Tibial artery (tissue), 4 donors: Measurements from ENCODE around the gene ECE2.

Experiments
- DNase-seq, 2 donors: peaks; one replicate each; pipeline ENCODE4 v3.0.0-alpha.2; 2019
- H3K27ac ChIP-seq, 2 donors: fragments of 200-600 bp; sonication (generic) in 1 of 2; 1 replicate in 1 of 2; 2 replicates in 1 of 2; pipeline ENCODE4 v1.5.1; 2018 to 2019; ENCODE audit warnings: mild to moderate bottlenecking in 1 of 2
- H3K27me3 ChIP-seq, 2 donors: fragments of 200-600 bp; sonication (generic) in 1 of 2; one replicate each; pipeline versions ENCODE4 v1.5.1 to v1.6.0; 2016 to 2019
- H3K36me3 ChIP-seq, 3 donors: fragments of 200-600 bp; sonication (generic) in 2 of 3; one replicate each; pipeline ENCODE4 v1.5.1; 2016 to 2019; ENCODE audit warnings: mild to moderate bottlenecking in 2 of 3
- H3K4me1 ChIP-seq, 4 donors: fragments of 200-600 bp; sonication (generic) in 2 of 4; 1 replicate in 3 of 4; 2 replicates in 1 of 4; pipeline ENCODE4 v1.5.1; 2016 to 2019
- H3K4me3 ChIP-seq, 2 donors: fragments of 200-600 bp; sonication (generic) in 1 of 2; 1 replicate in 1 of 2; 2 replicates in 1 of 2; pipeline ENCODE4 v1.5.1; 2018 to 2019; ENCODE audit warnings: mild to moderate bottlenecking in 2 of 2
- H3K9me3 ChIP-seq, 3 donors: fragments of 200-600 bp; sonication (generic) in 1 of 3; one replicate each; pipeline ENCODE4 v1.5.1; 2016 to 2019
- CTCF ChIP-seq, 2 experiments: fragments of 200-600 bp in 1 of 2; fragments of 450-650 bp in 1 of 2; IDR thresholded peaks; one replicate each; pipeline ENCODE4 v1.5.1; 2017 to 2019; ENCODE audit warnings: antibody characterized with exemption in 2 of 2, mild to moderate bottlenecking in 1 of 2, moderate library complexity in 1 of 2
- intact Hi-C: fragments of 100-400 bp; cut with DNase I; formaldehyde crosslinking; loops from one replicate; pipeline ENCODE4 v1.15.0; 2023; ENCODE audit warnings: low total_unique reads

The ECE2 gene

GRCh38 chr3:184235381-184236032 is 40.3 kb upstream of the ECE2 start:
- no peak for DNase-seq
- Histone ChIP-seq H3K9me3 (no peaks in the 10 kb centered on the region), H3K4me1 (peaks cover 0 to 6% (median 5%) of the 10 kb centered on the region in 4 donors), H3K4me3 (no peak overlapping the region), H3K27me3 (peaks cover 0 to 55% of the 10 kb centered on the region in 2 donors), H3K36me3 (no peaks in the 10 kb centered on the region), H3K27ac (no peak overlapping the region)
- TF ChIP-seq CTCF (IDR thresholded peaks at IDR 0.05), result no peak
- intact Hi-C loops, result no loop called here

DNA sequence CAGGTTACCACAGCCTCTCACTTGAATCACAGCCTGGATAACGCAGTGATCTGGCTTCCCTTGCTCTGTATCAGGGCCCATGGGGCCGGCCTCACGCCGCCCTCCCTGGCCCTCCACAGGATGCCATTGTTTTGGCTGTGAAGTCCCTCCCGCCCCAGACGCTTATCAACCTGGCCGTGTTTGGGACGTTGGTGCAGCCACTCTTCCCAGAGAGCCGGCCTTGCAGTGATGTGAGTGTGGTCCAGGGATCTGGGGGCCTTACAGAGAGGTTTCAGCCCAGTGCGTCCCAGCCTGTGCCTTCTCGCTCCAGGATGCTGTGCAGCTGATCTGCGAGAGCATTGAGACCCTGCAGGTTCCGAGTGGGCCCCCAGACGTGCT is 39.8 kb upstream of the ECE2 start:
- H3K27ac ChIP-seq, result no peak overlapping the region
- intact Hi-C loops, result no loop called here
- DNase-seq, result no peak
- no peaks in the 10 kb centered on the region for H3K9me3 ChIP-seq
- peaks cover 0 to 1% (median 0%) of the 10 kb centered on the region in 4 donors for H3K4me1 ChIP-seq
- peaks cover 0 to 51% of the 10 kb centered on the region in 2 donors for H3K27me3 ChIP-seq
- H3K36me3 ChIP-seq, result no peaks in the 10 kb centered on the region
- H3K4me3 ChIP-seq, result no peak overlapping the region
- no peak for TF ChIP-seq CTCF (IDR thresholded peaks at IDR 0.05)

DNA sequence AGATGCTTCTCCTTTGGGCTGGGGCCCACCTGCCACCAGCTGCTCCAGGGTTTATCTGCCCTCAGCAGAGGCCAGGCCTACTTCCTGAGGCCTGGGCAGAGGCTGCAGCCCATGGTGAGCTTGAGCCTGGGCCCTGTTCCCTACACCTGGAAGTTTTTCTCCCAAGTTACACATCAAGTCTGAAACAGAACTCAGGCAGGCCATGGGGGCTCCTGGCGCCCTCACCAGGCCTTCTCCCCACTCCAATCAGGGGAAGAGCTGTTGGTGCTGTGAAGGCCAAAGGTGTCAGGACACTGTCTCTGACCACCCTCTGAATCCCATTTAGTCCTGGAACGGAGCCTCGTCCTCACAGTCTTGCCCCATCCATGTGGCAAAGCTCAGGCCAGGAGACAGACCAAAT is 39.2 kb upstream of the ECE2 start:
- H3K4me3 ChIP-seq, result no peak overlapping the region
- peaks cover 0 to 6% (median 3%) of the 10 kb centered on the region in 4 donors for H3K4me1 ChIP-seq
- intact Hi-C loops, result no loop called here
- peaks cover 0 to 50% of the 10 kb centered on the region in 2 donors for H3K27me3 ChIP-seq
- no peak for TF ChIP-seq CTCF (IDR thresholded peaks at IDR 0.05)
- H3K9me3 ChIP-seq, result no peaks in the 10 kb centered on the region
- peaks cover 0 to 3% (median 0%) of the 10 kb centered on the region in 3 donors for H3K36me3 ChIP-seq
- DNase-seq, result no peak
- H3K27ac ChIP-seq, result no peak overlapping the region

GRCh38 chr3:184237211-184237610 is 38.6 kb upstream of the ECE2 start:
- peaks cover 0 to 48% of the 10 kb centered on the region in 2 donors for H3K27me3 ChIP-seq
- peaks cover 0 to 9% (median 2%) of the 10 kb centered on the region in 3 donors for H3K36me3 ChIP-seq
- peaks cover 0 to 8% (median 4%) of the 10 kb centered on the region in 4 donors for H3K4me1 ChIP-seq
- no peaks in the 10 kb centered on the region for H3K9me3 ChIP-seq
- H3K4me3 ChIP-seq, result no peak overlapping the region
- no peak for TF ChIP-seq CTCF (IDR thresholded peaks at IDR 0.05)
- intact Hi-C loops, result no loop called here
- H3K27ac ChIP-seq, result no peak overlapping the region
- no peak for DNase-seq

DNA sequence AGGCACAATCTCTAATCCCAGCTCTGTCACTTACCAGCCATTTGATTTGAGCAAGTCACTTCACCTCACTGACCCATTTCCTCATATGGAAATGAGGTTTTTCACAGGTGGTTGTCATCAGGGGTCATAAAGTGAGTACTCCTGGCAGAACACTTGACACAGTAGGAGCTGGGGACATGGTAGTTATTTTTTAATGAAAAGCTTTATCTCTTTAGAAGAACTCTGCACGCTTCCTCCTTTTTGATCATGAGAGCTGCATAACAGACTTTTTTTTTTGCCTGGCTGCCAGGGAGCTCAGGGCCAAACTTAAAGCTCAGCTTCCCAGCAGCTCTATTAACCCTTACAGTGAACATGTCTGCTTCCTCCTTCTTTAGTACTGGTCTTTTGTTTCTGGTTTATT is 38.0 kb upstream of the ECE2 start:
- Histone ChIP-seq H3K4me1 (peaks cover 0 to 8% (median 4%) of the 10 kb centered on the region in 4 donors), H3K36me3 (peaks cover 4 to 15% (median 7%) of the 10 kb centered on the region in 3 donors), H3K27me3 (peaks cover 0 to 45% of the 10 kb centered on the region in 2 donors), H3K27ac (no peak overlapping the region), H3K9me3 (no peaks in the 10 kb centered on the region), H3K4me3 (no peak overlapping the region)
- intact Hi-C loops, result no loop called here
- DNase-seq, result no peak
- no peak for TF ChIP-seq CTCF (IDR thresholded peaks at IDR 0.05)
